K562 (cell line): Measurements from ENCODE around the gene SLC9A3. TPM values are rescaled to one million over a fixed set of nuclear protein-coding genes. Genes with fewer than 3 reads are reported as not detected.

Experiments used
- ATAC-seq: fragments of 200-7000 bp; cut with Tn5 transposase; 3 replicates; pipeline ENCODE4 v1.9.1; 2020; ENCODE audit warnings: moderate library complexity
- BruUV-seq: library from RNA; stranded (reverse); fragments of 400-500 nt; replicated peaks from 2 replicates; lab custom pipeline; 2021; lab: Mats Ljungman, UMichigan
- CTCF ChIA-PET: fragments of 300-600 bp; formaldehyde crosslinking; extraction: SDS; loops from one replicate; lab custom pipeline; 2021; ENCODE audit warnings: low intra/inter-chr PET ratio; lab: Yijun Ruan, JAX
- POLR2A ChIA-PET: fragments of 300-600, 350-650 bp; sonication (Branson Sonifier 250); formaldehyde crosslinking; extraction: SDS; loops from one replicate; lab custom pipeline; 2021; ENCODE audit warnings: antibody characterized with exemption, inconsistent platforms; lab: Yijun Ruan, JAX
- DNase-seq, 4 experiments: peaks; one replicate each; pipeline versions ENCODE4 v3.0.0 to v3.0.0-alpha.2; 2011 to 2018; ENCODE audit warnings: low spot score in 3 of 4, mixed read lengths in 3 of 4; ENCODE audit errors: extremely low read depth in 1 of 4
- FAIRE-seq: peaks from 2 replicates; lab custom pipeline; 2011; peaks lifted over from hg19 to GRCh38; lab: Jason Lieb, UNC
- H2AFZ ChIP-seq: 2 replicates; pipeline ENCODE4 v1.6.0; 2011; ENCODE audit warnings: low read depth, low read length, control low read depth, inconsistent platforms
- H3K27ac ChIP-seq: fragments of 200-600 bp; 3 replicates; pipeline ENCODE4 v1.8.0; 2011; ENCODE audit warnings: low read depth, mild to moderate bottlenecking, control low read depth, inconsistent platforms, low read length, moderate library complexity, mixed read lengths; ENCODE audit errors: extremely low read depth
- H3K27me3 ChIP-seq, 2 experiments: fragments of 300-600 bp in 1 of 2; 2 replicates in 1 of 2; 3 replicates in 1 of 2; pipeline versions ENCODE4 v1.6.0 to v1.8.0; 2011; ENCODE audit warnings: inconsistent platforms in 2 of 2, low read length in 2 of 2, mild to moderate bottlenecking in 1 of 2, mixed read lengths in 1 of 2, moderate library complexity in 1 of 2; ENCODE audit not compliant: control insufficient read depth in 2 of 2, insufficient read depth in 2 of 2
- H3K36me3 ChIP-seq: fragments of 300-600 bp; 3 replicates; pipeline ENCODE4 v1.8.0; 2011; ENCODE audit warnings: mild to moderate bottlenecking, low read length, inconsistent platforms; ENCODE audit not compliant: control insufficient read depth, insufficient read depth
- H3K4me1 ChIP-seq, 2 experiments: fragments of 200-600 bp in 1 of 2; replicated peaks in 1 of 2; 2 replicates in 1 of 2; 3 replicates in 1 of 2; pipeline versions ENCODE4 v1.5.1 to v1.8.0; 2011; ENCODE audit warnings: inconsistent platforms in 2 of 2, low read length in 2 of 2, mild to moderate bottlenecking in 1 of 2, mixed read lengths in 1 of 2, moderate library complexity in 1 of 2; ENCODE audit not compliant: control insufficient read depth in 2 of 2, insufficient read depth in 2 of 2
- H3K4me2 ChIP-seq: 2 replicates; pipeline ENCODE4 v1.6.1; 2011; ENCODE audit warnings: low read length, control low read depth, inconsistent platforms, mixed read lengths; ENCODE audit not compliant: insufficient read depth
- H3K4me3 ChIP-seq: fragments of 200-600 bp; sonication (generic), shearing (Covaris generic); 2 replicates; pipeline ENCODE4 v1.5.1; 2016; ENCODE audit warnings: control low read depth, inconsistent platforms
- H3K79me2 ChIP-seq: fragments of 200-600 bp; 3 replicates; pipeline ENCODE4 v1.8.0; 2011; ENCODE audit warnings: low read length, inconsistent platforms; ENCODE audit not compliant: control insufficient read depth, insufficient read depth
- H3K9ac ChIP-seq, 2 experiments: 2 replicates each; pipeline versions ENCODE4 v1.6.0 to v1.6.1; 2011; ENCODE audit warnings: low read depth in 2 of 2, low read length in 2 of 2, control low read depth in 1 of 2, inconsistent platforms in 1 of 2, mild to moderate bottlenecking in 1 of 2, mixed read lengths in 1 of 2; ENCODE audit not compliant: insufficient read depth in 1 of 2
- H3K9me1 ChIP-seq: one replicate; pipeline ENCODE4 v1.6.0; 2011; ENCODE audit warnings: inconsistent platforms, mild to moderate bottlenecking, low read length, moderate library complexity; ENCODE audit not compliant: control insufficient read depth, insufficient read depth
- H3K9me3 ChIP-seq: replicated peaks from 2 replicates; pipeline ENCODE4 v1.5.1; 2011; ENCODE audit warnings: low read depth, low read length, inconsistent platforms; ENCODE audit not compliant: control insufficient read depth, insufficient read depth
- H4K20me1 ChIP-seq: replicated peaks from 2 replicates; pipeline ENCODE4 v1.6.1; 2011; ENCODE audit warnings: low read length, inconsistent platforms, mixed read lengths; ENCODE audit not compliant: control insufficient read depth, insufficient read depth
- ARID2 ChIP-seq: fragments of 450-650 bp; IDR thresholded peaks from 2 replicates; pipeline ENCODE4 v1.6.1; 2017; ENCODE audit warnings: antibody characterized with exemption, mild to moderate bottlenecking
- ASH1L ChIP-seq: fragments of 450-650 bp; IDR thresholded peaks from 2 replicates; pipeline ENCODE4 v1.6.1; 2018; ENCODE audit warnings: borderline replicate concordance, mild to moderate bottlenecking, low read depth; ENCODE audit not compliant: partially characterized antibody
- CBX2 ChIP-seq: fragments of 200-600 bp; sonication (generic); IDR thresholded peaks from one replicate; pipeline ENCODE4 v1.6.1; 2012; ENCODE audit warnings: mild to moderate bottlenecking, low read length, inconsistent platforms; ENCODE audit not compliant: insufficient read depth, poor library complexity, severe bottlenecking
- FOSL1 ChIP-seq: fragments of 200-800 bp; sonication (Bioruptor generic); conservative IDR thresholded peaks from 2 replicates; pipeline ENCODE4 v1.6.1; 2016; ENCODE audit warnings: missing genetic modification characterization, missing compliant biosample characterization
- STAG1 ChIP-seq: sonication (generic); formaldehyde crosslinking; IDR thresholded peaks from 2 replicates; pipeline ENCODE4 v1.5.0; 2020; ENCODE audit warnings: missing genetic modification reagents, borderline replicate concordance
- WGBS: fragments of 100-300 bp; shearing (Covaris generic); methylation state at CpG from one replicate; pipeline ENCODE4 v1.1.6; 2016; ENCODE audit warnings: low coverage, mixed read lengths; ENCODE audit not compliant: insufficient coverage; ENCODE audit errors: missing lambda C conversion rate; 5-methylcytosine and 5-hydroxymethylcytosine counted together
- in situ Hi-C: fragments of 300-500 bp; cut with MboI; formaldehyde crosslinking; loops from 4 replicates; pipeline ENCODE4 v1.15.0; 2018; ENCODE audit warnings: inconsistent platforms, mixed read lengths
- intact Hi-C: fragments of 100-400 bp; cut with micrococcal nuclease; formaldehyde crosslinking; loops from 2 replicates; pipeline ENCODE4 v1.14.2; 2022
- polyA plus RNA-seq, 8 experiments: library from polyadenylated mRNA; depleted of rRNA in 4 of 8; stranded (reverse) in 5 of 8; unstranded in 3 of 8; fragments of >200 nt; fragmentation: Nextera tagmentation in 2 of 8; fragmentation: Illumina TruSeq in 1 of 8; extraction: Ambion mirVana in 2 of 8; extraction: Trizol in 1 of 8; gene quantifications; 2 replicates each; pipeline versions ENCODE4 v1.2.1 to v1.2.3, GENCODE V29; 2011 to 2014; ENCODE audit warnings: inconsistent platforms in 1 of 8, missing spikeins in 1 of 8
- total RNA-seq, 7 experiments: library from RNA; depleted of rRNA in 6 of 7; stranded (reverse); fragments of >200 nt in 6 of 7; fragmentation: Illumina TruSeq in 2 of 7; extraction: Trizol in 2 of 7; gene quantifications; 2 replicates each; pipeline versions ENCODE4 v1.2.1 to v1.2.3, GENCODE V29; 2011 to 2021; ENCODE audit warnings: low replicate concordance in 1 of 7
- TF ChIP-seq, protein P1 (sequence below): sonication (generic); formaldehyde crosslinking; IDR thresholded peaks from 2 replicates; pipeline ENCODE4 v1.9.0; 2022; ENCODE audit warnings: mild to moderate bottlenecking, missing genetic modification reagents
- TF ChIP-seq, protein P2 (sequence below): fragments of 250-450 bp; sonication (Bioruptor Pico); IDR thresholded peaks from 2 replicates; pipeline ENCODE4 v1.9.0; 2021; ENCODE audit warnings: mild to moderate bottlenecking, inconsistent platforms
- TF ChIP-seq, protein P3 (sequence below), 2 experiments: fragments of 250-450 bp in 1 of 2; fragments of 450-650 bp in 1 of 2; sonication (Bioruptor Pico) in 1 of 2; IDR thresholded peaks; 2 replicates each; pipeline versions ENCODE4 v1.6.1 to v1.8.0; 2016 to 2021; ENCODE audit warnings: mild to moderate bottlenecking in 2 of 2, moderate library complexity in 2 of 2, missing compliant biosample characterization in 1 of 2, missing genetic modification characterization in 1 of 2
- TF ChIP-seq, protein P4 (sequence below): fragments of 250-450 bp; sonication (Bioruptor Pico); IDR thresholded peaks from 2 replicates; pipeline ENCODE4 v1.5.1; 2021; ENCODE audit warnings: mild to moderate bottlenecking

Gene SLC9A3
- total and polyA plus RNA-seq, 9 of the 15 experiments (the other 6 are each of a cell fraction or from before 2014, with no cell fraction given): 1.5 to 5.8 (median 3.7) TPM; not detected in 2

DNA sequence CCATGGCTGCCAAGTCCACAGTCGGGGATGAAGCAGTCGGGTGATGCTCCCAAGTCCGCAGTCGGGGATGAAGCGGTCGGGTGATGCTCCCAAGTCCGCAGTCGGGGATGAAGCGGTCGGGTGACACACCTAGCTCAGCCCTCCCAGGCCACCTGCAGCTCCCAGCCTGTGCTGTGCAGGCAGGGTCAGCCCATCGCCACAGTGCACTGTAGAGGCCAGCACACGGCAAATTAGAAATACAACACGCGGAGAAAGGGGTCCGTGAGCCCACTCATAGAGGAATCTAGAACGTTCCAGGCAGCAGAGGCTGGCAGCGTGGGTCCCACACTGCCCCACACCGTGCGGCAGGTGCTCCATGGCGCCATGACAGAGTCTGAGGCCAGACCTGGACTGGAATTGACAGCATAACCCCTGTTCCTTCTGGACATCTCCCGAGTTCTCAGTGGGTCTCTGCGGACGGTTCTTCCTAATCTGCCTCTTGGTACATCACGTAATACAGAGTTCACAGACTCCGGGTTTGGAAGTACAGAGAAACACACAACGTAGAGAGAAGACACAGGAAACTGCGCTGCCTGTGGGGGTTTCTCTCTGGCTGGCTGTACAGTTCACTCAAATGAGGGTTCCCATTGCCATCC lies 89.0 kb downstream of the SLC9A3 start:
- FAIRE-seq (peak; percentile 59), DNase-seq (no peak), ATAC-seq (0 out of 3 replicates have a peak, but pooled peaks have one; percentile 4)
- Histone ChIP-seq H2AFZ (no peak overlapping the region), H3K27ac (no peak overlapping the region), H3K4me3 (no peak overlapping the region), H3K9me3 (no peaks in the 10 kb centered on the region), H3K27me3 (peaks cover 38 to 67% of the 10 kb centered on the region in 2 experiments), H3K36me3 (no peaks in the 10 kb centered on the region), H4K20me1 (no peaks in the 10 kb centered on the region; the same call in 1 of the 2 replicates), H3K9me1 (no peaks in the 10 kb centered on the region), H3K79me2 (no peaks in the 10 kb centered on the region), H3K9ac (no peak overlapping the region), H3K4me1 (peaks cover 0 to 51% of the 10 kb centered on the region in 2 experiments; a peak in 2 of 5 replicates), H3K4me2 (no peak overlapping the region)
- 7% methylated on average over 27 of the region's 27 CpGs for WGBS
- POLR2A ChIA-PET: interaction anchor here (1.0 kb wide), 1 partner anchor 13 kb away, joined by 3 read pairs; no protein-coding TSS in a partner anchor
- intact Hi-C loops (loop anchor here (5.0 kb wide), 1 partner anchor 248 kb away; no protein-coding TSS in a partner anchor), in situ Hi-C loops (no loop called here)
- CTCF ChIA-PET: no interaction called here
- BruUV-seq: no TSS peak
- TF ChIP-seq, protein P1, sequence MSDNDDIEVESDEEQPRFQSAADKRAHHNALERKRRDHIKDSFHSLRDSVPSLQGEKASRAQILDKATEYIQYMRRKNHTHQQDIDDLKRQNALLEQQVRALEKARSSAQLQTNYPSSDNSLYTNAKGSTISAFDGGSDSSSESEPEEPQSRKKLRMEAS: 0 out of 2 replicates have a peak, but pooled peaks have one; percentile 11
- TF ChIP-seq, protein P2, sequence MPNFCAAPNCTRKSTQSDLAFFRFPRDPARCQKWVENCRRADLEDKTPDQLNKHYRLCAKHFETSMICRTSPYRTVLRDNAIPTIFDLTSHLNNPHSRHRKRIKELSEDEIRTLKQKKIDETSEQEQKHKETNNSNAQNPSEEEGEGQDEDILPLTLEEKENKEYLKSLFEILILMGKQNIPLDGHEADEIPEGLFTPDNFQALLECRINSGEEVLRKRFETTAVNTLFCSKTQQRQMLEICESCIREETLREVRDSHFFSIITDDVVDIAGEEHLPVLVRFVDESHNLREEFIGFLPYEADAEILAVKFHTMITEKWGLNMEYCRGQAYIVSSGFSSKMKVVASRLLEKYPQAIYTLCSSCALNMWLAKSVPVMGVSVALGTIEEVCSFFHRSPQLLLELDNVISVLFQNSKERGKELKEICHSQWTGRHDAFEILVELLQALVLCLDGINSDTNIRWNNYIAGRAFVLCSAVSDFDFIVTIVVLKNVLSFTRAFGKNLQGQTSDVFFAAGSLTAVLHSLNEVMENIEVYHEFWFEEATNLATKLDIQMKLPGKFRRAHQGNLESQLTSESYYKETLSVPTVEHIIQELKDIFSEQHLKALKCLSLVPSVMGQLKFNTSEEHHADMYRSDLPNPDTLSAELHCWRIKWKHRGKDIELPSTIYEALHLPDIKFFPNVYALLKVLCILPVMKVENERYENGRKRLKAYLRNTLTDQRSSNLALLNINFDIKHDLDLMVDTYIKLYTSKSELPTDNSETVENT: no peak
- TF ChIP-seq CBX2 (no peak), FOSL1 (tag) (no peak), ASH1L (no peak), ARID2 (no peak), STAG1 (no peak)
- TF ChIP-seq, protein P3, sequence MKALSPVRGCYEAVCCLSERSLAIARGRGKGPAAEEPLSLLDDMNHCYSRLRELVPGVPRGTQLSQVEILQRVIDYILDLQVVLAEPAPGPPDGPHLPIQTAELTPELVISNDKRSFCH (CRISPR knock-in tag; IDR thresholded peaks at IDR 0.05): no peak
- TF ChIP-seq, protein P3 (tag; IDR thresholded peaks at IDR 0.05): no peak
- TF ChIP-seq, protein P4, sequence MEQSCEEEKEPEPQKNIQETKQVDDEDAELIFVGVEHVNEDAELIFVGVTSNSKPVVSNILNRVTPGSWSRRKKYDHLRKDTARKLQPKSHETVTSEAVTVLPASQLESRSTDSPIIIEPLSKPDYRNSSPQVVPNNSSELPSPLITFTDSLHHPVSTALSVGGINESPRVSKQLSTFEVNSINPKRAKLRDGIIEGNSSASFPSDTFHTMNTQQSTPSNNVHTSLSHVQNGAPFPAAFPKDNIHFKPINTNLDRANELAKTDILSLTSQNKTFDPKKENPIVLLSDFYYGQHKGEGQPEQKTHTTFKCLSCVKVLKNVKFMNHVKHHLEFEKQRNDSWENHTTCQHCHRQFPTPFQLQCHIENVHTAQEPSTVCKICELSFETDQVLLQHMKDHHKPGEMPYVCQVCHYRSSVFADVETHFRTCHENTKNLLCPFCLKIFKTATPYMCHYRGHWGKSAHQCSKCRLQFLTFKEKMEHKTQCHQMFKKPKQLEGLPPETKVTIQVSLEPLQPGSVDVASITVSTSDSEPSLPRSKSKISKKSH (CRISPR knock-in tag): no peak
